GM12892 (cell line): ENCODE results near the gene KHK.

Experiments used
- DNase-seq: peaks from one replicate; pipeline ENCODE4 v3.0.0; 2011; ENCODE audit not compliant: insufficient read length
- FAIRE-seq: peaks from 2 replicates; lab custom pipeline; 2011; peaks lifted over from hg19 to GRCh38; lab: Jason Lieb, UNC
- POLR2A ChIP-seq: IDR thresholded peaks from 2 replicates; pipeline ENCODE4 v1.6.1; 2011; ENCODE audit warnings: low read depth, low read length, control low read depth
- POLR2AphosphoS5 ChIP-seq: IDR thresholded peaks from 2 replicates; pipeline ENCODE4 v1.6.1; 2011; ENCODE audit warnings: low read depth, low read length, control low read depth
- TAF1 ChIP-seq: IDR thresholded peaks from 2 replicates; pipeline ENCODE4 v1.6.1; 2011; ENCODE audit warnings: low read depth, mild to moderate bottlenecking, control low read depth, low read length, borderline replicate concordance

The KHK gene

DNA sequence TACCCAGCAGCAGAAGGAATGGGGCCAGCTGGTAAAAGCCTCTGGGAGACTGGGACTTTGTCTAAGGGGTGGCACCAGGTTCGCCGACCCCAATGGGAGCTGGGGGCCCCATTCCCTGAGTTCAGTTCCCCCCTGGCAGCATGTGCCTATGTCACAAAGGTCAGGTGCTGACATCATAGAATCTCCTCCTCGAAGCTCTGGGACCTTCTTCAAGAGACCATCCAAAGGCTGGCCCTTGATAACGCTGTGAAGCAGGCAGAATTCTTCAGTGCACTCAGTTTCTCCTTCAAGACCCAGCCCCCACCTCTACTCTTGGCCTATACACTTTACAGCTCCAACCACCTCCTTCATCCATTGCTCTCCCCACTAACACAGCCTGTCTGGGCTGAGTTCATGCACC, 52.7 kb downstream of the KHK start, which contains the start of gene PRR30:
PRR30 (minus strand) TSS at position 101 of the 400 bp plus-strand sequence. CDS start 1,081 bp downstream, outside the sequence.
- no peak for DNase-seq
- no peak for FAIRE-seq
- TF ChIP-seq POLR2AphosphoS5 (no peak), POLR2A (no peak), TAF1 (no peak)

DNA sequence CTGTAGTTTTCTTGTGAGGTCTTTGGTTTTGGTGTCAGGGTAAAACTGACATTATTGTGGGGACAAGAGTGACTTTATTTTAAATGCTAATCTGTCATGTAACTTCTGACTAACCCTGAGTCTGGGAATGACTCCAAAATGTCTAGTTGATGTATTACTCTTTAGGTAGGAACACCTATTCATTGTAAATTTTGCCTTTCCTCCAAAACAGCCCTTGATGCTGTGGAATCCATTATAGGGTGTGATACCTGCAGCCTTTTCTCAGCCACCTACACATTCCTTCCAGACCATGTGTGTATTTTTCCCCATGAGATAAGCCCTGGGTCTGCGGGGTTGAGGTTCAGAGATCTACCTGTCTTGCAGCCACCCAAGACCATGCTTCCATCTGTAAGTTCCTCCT, 56.7 kb downstream of the KHK start:
- no peak for DNase-seq
- TF ChIP-seq POLR2A, result no peak
- no peak for TF ChIP-seq TAF1
- TF ChIP-seq POLR2AphosphoS5, result no peak
- FAIRE-seq, result no peak

GRCh38 chr2:27145682-27146081, 59.1 kb downstream of the KHK start:
- FAIRE-seq (no peak), DNase-seq (no peak)
- no peak for TF ChIP-seq TAF1
- TF ChIP-seq POLR2AphosphoS5, result no peak
- TF ChIP-seq POLR2A, result no peak

- TF ChIP-seq POLR2AphosphoS5 (no peak), TAF1 (no peak), POLR2A (no peak)
- DNase-seq (no peak), FAIRE-seq (no peak)
Observed at GRCh38 chr2:27147935-27148334, 61.4 kb downstream of the KHK start.

DNA sequence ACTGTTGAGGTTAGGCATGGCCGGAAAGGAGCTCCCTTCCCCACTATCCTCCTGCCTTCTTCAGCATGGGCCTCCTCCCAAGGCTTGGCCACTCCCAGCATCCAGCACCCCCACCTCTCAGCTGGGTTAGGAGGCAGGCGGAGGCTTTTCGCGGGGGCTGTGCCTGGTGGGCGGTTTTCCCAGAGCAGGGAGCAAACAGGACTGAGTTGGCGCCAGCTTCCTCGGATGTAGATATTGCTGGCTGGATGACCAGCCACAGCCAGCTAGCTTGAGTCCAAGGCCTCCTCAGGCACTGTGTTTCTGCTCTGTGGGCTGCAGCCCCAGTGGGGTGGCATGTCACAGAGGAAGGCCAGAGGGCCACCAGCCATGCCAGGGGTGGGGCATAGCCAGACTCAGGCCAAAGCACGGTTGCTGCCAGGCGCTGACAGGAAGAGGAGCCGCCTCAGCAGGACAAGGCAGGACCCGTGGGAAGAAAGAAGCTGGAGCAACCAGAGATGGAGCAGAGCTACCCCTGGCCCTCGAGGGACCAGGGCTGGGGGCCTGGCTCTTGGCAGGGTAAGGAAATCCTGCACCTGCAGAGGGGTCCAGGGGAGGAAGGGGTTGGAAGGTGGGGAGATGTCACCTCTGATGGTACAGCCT, 62.3 kb downstream of the KHK start, which contains the start of gene TCF23:
TCF23 (plus strand) TSS at position 204 of the 639 bp plus-strand sequence; CDS start at position 334, 130 bp downstream.
- no peak for FAIRE-seq
- DNase-seq, result no peak
- TF ChIP-seq TAF1 (no peak), POLR2A (no peak), POLR2AphosphoS5 (no peak)

DNA sequence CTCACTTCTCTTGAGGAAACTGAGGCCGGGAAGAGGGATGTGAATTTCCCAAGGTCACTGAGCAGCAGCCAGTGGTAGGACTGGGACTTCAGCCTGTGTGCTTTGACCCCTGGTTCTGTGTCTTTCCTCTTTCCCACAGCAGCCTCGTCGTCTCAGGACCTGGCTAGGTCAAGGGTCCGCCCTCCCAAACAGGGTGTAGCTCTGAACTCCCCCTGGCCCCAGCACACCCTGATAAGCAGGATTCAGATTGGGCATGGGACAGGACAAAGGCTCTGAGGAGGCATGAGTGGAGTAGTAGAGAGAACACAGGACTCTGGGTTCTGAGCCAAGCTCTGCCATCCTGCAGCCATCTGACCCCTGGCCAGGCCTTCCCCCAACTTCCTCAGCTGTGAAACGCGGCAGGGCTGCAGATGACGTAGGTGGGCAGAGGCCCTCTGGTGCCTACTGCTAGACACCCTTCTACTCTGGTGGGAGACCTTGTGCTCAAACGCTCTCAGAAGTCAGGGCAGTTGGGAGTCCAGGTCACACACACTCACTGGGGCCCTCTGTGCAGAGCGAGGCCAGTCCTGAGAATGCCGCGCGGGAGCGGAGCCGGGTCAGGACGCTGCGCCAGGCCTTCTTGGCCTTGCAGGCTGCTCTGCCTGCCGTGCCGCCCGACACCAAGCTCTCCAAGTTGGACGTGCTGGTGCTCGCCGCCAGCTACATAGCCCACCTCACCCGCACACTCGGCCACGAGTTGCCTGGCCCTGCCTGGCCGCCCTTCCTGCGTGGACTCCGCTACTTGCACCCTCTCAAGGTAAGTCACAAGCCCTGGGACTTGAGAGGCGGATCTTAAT, 63.2 kb downstream of the KHK start:
- FAIRE-seq (no peak), DNase-seq (no peak)
- no peak for TF ChIP-seq TAF1
- TF ChIP-seq POLR2A, result no peak
